ENCODE measurements around the gene ACTR1A.
A peak's percentile ranks its signal among the peaks of the same experiment; 100 is the strongest.
"Not testable (repeated sequence)": the region's sequence is repeated elsewhere in the genome, so short reads cannot be mapped to it uniquely, and the experiment has no call there.

Gene ACTR1A

GRCh38 chr10:102515724-102516123 lies 13.2 kb upstream of the ACTR1A start:
- no peak for DNase-seq (ENCODE audit: low read depth)

- no peak for DNase-seq (ENCODE audit: low read depth)
These were observed 12.2 kb upstream of the ACTR1A start for GRCh38 chr10:102514487-102515311.

- no peak for DNase-seq (ENCODE audit: low read depth)
These were observed 9.2 kb upstream of the ACTR1A start for GRCh38 chr10:102511583-102512274.

- DNase-seq (ENCODE audit: low read depth): no peak
These were observed 6.9 kb upstream of the ACTR1A start for GRCh38 chr10:102509387-102509786.

GRCh38 chr10:102508506-102508905 lies 6.0 kb upstream of the ACTR1A start:
- no peak for DNase-seq (ENCODE audit: low read depth)

- no peak for DNase-seq (ENCODE audit: low read depth)
These were observed 5.0 kb upstream of the ACTR1A start for GRCh38 chr10:102507521-102507920.

GRCh38 chr10:102505462-102506115 lies 3.1 kb upstream of the ACTR1A start:
- DNase-seq (ENCODE audit: low read depth): no peak

- no peak for DNase-seq (ENCODE audit: low read depth)
These were observed 2.4 kb upstream of the ACTR1A start for GRCh38 chr10:102504976-102505300.

- no peak for DNase-seq (ENCODE audit: low read depth)
These were observed 1.9 kb upstream of the ACTR1A start for GRCh38 chr10:102504179-102504975.

- peak; percentile 94 for DNase-seq (ENCODE audit: low read depth)
These were observed 1.0 kb upstream of the ACTR1A start, which contains the start of gene SUFU for GRCh38 chr10:102503264-102504178. TSS of gene SUFU (plus strand) at chr10:102503972. CDS start at chr10:102504153, 181 bp downstream.

GRCh38 chr10:102502029-102502336 lies 529 bp downstream of the ACTR1A start:
- peak; percentile 94 for DNase-seq (ENCODE audit: low read depth)

- no peak for DNase-seq (ENCODE audit: low read depth)
These were observed 1.1 kb downstream of the ACTR1A start for GRCh38 chr10:102501201-102502028.

GRCh38 chr10:102500686-102501085 lies 1.8 kb downstream of the ACTR1A start:
- not testable (repeated sequence) for DNase-seq (ENCODE audit: low read depth)

- DNase-seq (ENCODE audit: low read depth): no peak
These were observed 3.2 kb downstream of the ACTR1A start for GRCh38 chr10:102499356-102499755.

- no peak for DNase-seq (ENCODE audit: low read depth)
These were observed 5.0 kb downstream of the ACTR1A start for GRCh38 chr10:102497545-102497944.

- no peak for DNase-seq (ENCODE audit: low read depth)
These were observed 8.7 kb downstream of the ACTR1A start for GRCh38 chr10:102493771-102494170.

- no peak for DNase-seq (ENCODE audit: low read depth)
These were observed 9.5 kb downstream of the ACTR1A start for GRCh38 chr10:102492983-102493382.

- no peak for DNase-seq (ENCODE audit: low read depth)
These were observed 10.1 kb downstream of the ACTR1A start for GRCh38 chr10:102492344-102492939.

GRCh38 chr10:102491136-102491535 lies 11.4 kb downstream of the ACTR1A start:
- no peak for DNase-seq (ENCODE audit: low read depth)

Measured in stimulated activated CD8-positive, alpha-beta memory T cell treated with anti-CD3 and anti-CD28 coated beads, Interleukin-7, amount 100 ng/mL, for 24 hours (primary cell).